Stomach (tissue), 9 donors: ENCODE results near the gene CNTN1. TPM values are rescaled to one million over a fixed set of nuclear protein-coding genes. Genes with fewer than 3 reads are reported as not detected.

ENCODE experiments used
- DNase-seq, 2 donors: peaks; one replicate each; pipeline versions ENCODE4 v3.0.0 to v3.0.0-alpha.2; 2013 to 2019
- H3K27ac ChIP-seq, 5 donors: fragments of 200-600 bp in 4 of 5; sonication (generic) in 4 of 5; one replicate each; pipeline ENCODE4 v1.5.1; 2013 to 2019; ENCODE audit warnings: mild to moderate bottlenecking in 1 of 5, moderate library complexity in 1 of 5
- H3K27me3 ChIP-seq, 3 donors: fragments of 200-600 bp; sonication (generic); one replicate each; pipeline ENCODE4 v1.5.1; 2017 to 2019; ENCODE audit warnings: mixed run types in 1 of 3
- H3K36me3 ChIP-seq, 4 donors: fragments of 200-600 bp; sonication (generic); 1 replicate in 3 of 4; 2 replicates in 1 of 4; pipeline ENCODE4 v1.5.1; 2016 to 2019
- H3K4me1 ChIP-seq, 4 donors: fragments of 200-600 bp; sonication (generic); one replicate each; pipeline ENCODE4 v1.5.1; 2016 to 2019
- H3K4me3 ChIP-seq, 4 donors: fragments of 200-600 bp; sonication (generic) in 3 of 4; one replicate each; pipeline ENCODE4 v1.5.1; 2016 to 2019; ENCODE audit warnings: mild to moderate bottlenecking in 1 of 4
- H3K9me3 ChIP-seq, 4 donors: fragments of 200-600 bp; sonication (generic); one replicate each; pipeline ENCODE4 v1.5.1; 2016 to 2019
- CTCF ChIP-seq, 7 experiments: fragments of 450-650 bp in 4 of 7; fragments of 200-600 bp in 3 of 7; sonication (generic) in 3 of 7; IDR thresholded peaks; one replicate each; pipeline ENCODE4 v1.5.1; 2016 to 2019; ENCODE audit warnings: antibody characterized with exemption in 7 of 7, control low read depth in 2 of 7, mild to moderate bottlenecking in 1 of 7
- EP300 ChIP-seq: sonication (generic); formaldehyde crosslinking; IDR thresholded peaks from one replicate; pipeline ENCODE4 v1.6.1; 2017; ENCODE audit warnings: antibody characterized with exemption
- POLR2A ChIP-seq, 4 donors: fragments of 450-650 bp; IDR thresholded peaks; one replicate each; pipeline ENCODE4 v1.6.1; 2016; ENCODE audit warnings: antibody characterized with exemption in 4 of 4, control low read depth in 2 of 4, mild to moderate bottlenecking in 1 of 4, moderate library complexity in 1 of 4
- POLR2AphosphoS5 ChIP-seq, 3 donors: sonication (generic); formaldehyde crosslinking; IDR thresholded peaks; one replicate each; pipeline ENCODE4 v1.6.1; 2016; ENCODE audit warnings: antibody characterized with exemption in 3 of 3
- WGBS, 5 donors: extraction: QIAGEN DNeasy Blood & Tissue Kit in 3 of 5; methylation state at CpG; one replicate each; pipeline versions ENCODE4 v1.1.5 to v1.1.7; 2013 to 2018; 5-methylcytosine and 5-hydroxymethylcytosine counted together
- intact Hi-C: fragments of 100-400 bp; cut with DNase I; formaldehyde crosslinking; loops from one replicate; pipeline ENCODE4 v1.15.1; 2023; ENCODE audit warnings: low total_unique reads
- polyA plus RNA-seq, 3 donors: library from polyadenylated mRNA; stranded (reverse); fragments of 200-250 nt; gene quantifications; one replicate each; pipeline ENCODE4 v1.2.3, GENCODE V29; 2013
- total RNA-seq, 5 donors: library from RNA; depleted of rRNA; stranded (reverse); fragments of >200 nt; gene quantifications; one replicate each; pipeline versions ENCODE4 v1.1.0 to v1.2.3, GENCODE V29; 2014 to 2016
- donor health status: healthy with polysubstance abuse.
- donor health status: Bipolar disorder and iron deficiency.
- donor health status: healthy.

CNTN1 gene
- total and polyA plus RNA-seq, 8 donors = 0.68 to 68.3 (median 7.1) TPM

DNA sequence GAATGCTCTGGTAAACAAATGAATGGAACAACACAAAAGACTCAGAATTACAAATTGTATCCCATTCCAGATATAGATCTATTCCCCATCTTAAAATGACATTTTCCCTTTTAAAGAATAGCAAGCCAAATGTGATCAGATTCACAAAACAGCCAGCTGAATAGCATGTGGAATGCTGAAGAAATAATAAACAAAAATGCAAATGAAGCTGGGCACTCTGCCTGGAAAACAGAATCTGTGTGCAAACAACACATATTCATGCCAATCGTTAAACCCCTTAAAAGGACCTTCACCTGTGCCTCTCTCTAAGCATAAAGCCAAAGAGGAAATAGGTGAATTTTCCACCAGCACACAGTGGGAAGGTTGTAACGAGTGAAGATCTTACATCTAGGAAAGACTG is 428.0 kb downstream of the CNTN1 start:
- Histone ChIP-seq H3K36me3 (no peaks in the 10 kb centered on the region), H3K27ac (no peak overlapping the region), H3K4me3 (no peak overlapping the region), H3K9me3 (no peaks in the 10 kb centered on the region), H3K4me1 (peaks cover 0 to 19% (median 0%) of the 10 kb centered on the region in 4 donors), H3K27me3 (no peaks in the 10 kb centered on the region)
- intact Hi-C loops = no loop called here
- WGBS, 5 donors = 25 to 66% (median 39%) methylated on average over 2 of the region's 2 CpGs
- TF ChIP-seq POLR2AphosphoS5 (IDR thresholded peaks at IDR 0.05) (no peak), EP300 (no peak), POLR2A (IDR thresholded peaks at IDR 0.05) (no peak), CTCF (IDR thresholded peaks at IDR 0.05) (no peak)
- no peak for DNase-seq

DNA sequence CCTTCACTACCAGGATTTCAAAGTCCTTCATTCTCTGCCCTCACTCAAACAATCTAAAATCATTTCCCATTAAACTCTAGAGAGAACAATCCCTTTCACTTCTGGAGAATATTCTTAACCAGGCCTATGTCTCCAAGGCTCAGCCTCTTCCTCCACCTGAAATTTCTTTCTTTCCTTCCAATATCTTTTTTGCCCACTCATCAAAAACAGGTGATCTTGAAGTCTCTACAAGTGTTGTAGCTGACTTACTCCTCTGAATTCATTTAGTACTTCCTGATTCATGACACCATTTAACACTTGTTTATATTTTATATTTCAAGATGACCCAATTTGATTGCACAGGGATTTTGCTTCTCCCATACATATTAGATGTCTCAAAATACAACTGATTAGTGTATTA is 429.1 kb downstream of the CNTN1 start:
- Histone ChIP-seq H3K36me3 (no peaks in the 10 kb centered on the region), H3K4me1 (peaks cover 0 to 19% (median 0%) of the 10 kb centered on the region in 4 donors), H3K4me3 (no peak overlapping the region), H3K27me3 (no peaks in the 10 kb centered on the region), H3K9me3 (no peaks in the 10 kb centered on the region), H3K27ac (no peak overlapping the region)
- DNase-seq = no peak
- TF ChIP-seq EP300 (no peak), POLR2AphosphoS5 (IDR thresholded peaks at IDR 0.05) (no peak), CTCF (IDR thresholded peaks at IDR 0.05) (no peak), POLR2A (IDR thresholded peaks at IDR 0.05) (no peak)
- intact Hi-C loops = no loop called here
